Caco-2 (cell line): ENCODE results near the gene MARCHF11. TPM values are rescaled to one million over a fixed set of nuclear protein-coding genes. Genes with fewer than 3 reads are reported as not detected.

ENCODE experiments used
- BruUV-seq: library from RNA; stranded (reverse); fragments of 400-500 nt; replicated peaks from 2 replicates; lab custom pipeline; 2021; lab: Mats Ljungman, UMichigan
- CTCF ChIA-PET: fragments of 300-600 bp; sonication (Branson Sonifier 250); formaldehyde crosslinking; loops from one replicate; lab custom pipeline; 2022; ENCODE audit warnings: antibody characterized with exemption; lab: Charles Lee
- POLR2A ChIA-PET: fragments of 300-600 bp; sonication (Branson Sonifier 250); formaldehyde crosslinking; loops from one replicate; lab custom pipeline; 2022; ENCODE audit warnings: antibody characterized with exemption; lab: Charles Lee
- DNase-seq, 2 experiments: peaks; one replicate each; pipeline versions ENCODE4 v3.0.0 to v3.0.0-alpha.2; 2020 to 2022
- H3K27me3 ChIP-seq: replicated peaks from 2 replicates; pipeline ENCODE4 v1.6.0; 2011; ENCODE audit warnings: low read length; ENCODE audit not compliant: control insufficient read depth, insufficient read depth
- H3K36me3 ChIP-seq: 2 replicates; pipeline ENCODE4 v1.5.1; 2011; ENCODE audit warnings: low read length; ENCODE audit not compliant: control insufficient read depth, insufficient read depth
- H3K4me1 ChIP-seq: fragments of 250-450 bp; sonication (Bioruptor Pico); 2 replicates; pipeline ENCODE4 v1.5.1; 2020; ENCODE audit warnings: mild to moderate bottlenecking
- H3K4me3 ChIP-seq: 2 replicates; pipeline ENCODE4 v1.5.1; 2011; ENCODE audit warnings: low read depth, mild to moderate bottlenecking, control low read depth, low read length
- H3K9me3 ChIP-seq: fragments of 250-450 bp; sonication (Bioruptor Pico); 2 replicates; pipeline ENCODE4 v1.5.1; 2020; ENCODE audit warnings: mild to moderate bottlenecking, moderate library complexity
- H3K27ac Mint-ChIP-seq: one replicate; pipeline ENCODE4 v1.8.0; 2022; ENCODE audit warnings: mixed read lengths; ENCODE audit not compliant: unreplicated experiment
- H3K27me3 Mint-ChIP-seq: one replicate; pipeline ENCODE4 v1.8.0; 2022; ENCODE audit warnings: mixed read lengths; ENCODE audit not compliant: insufficient read depth, unreplicated experiment
- H3K36me3 Mint-ChIP-seq: one replicate; pipeline ENCODE4 v1.8.0; 2022; ENCODE audit warnings: mild to moderate bottlenecking, mixed read lengths; ENCODE audit not compliant: insufficient read depth, unreplicated experiment
- H3K4me1 Mint-ChIP-seq: one replicate; pipeline ENCODE4 v1.8.0; 2022; ENCODE audit warnings: low read depth, mixed read lengths; ENCODE audit not compliant: unreplicated experiment
- H3K4me3 Mint-ChIP-seq: one replicate; pipeline ENCODE4 v1.8.0; 2022; ENCODE audit warnings: mild to moderate bottlenecking, moderate library complexity, mixed read lengths; ENCODE audit not compliant: unreplicated experiment
- H3K9me3 Mint-ChIP-seq: one replicate; pipeline ENCODE4 v1.8.0; 2022; ENCODE audit warnings: mixed read lengths; ENCODE audit not compliant: unreplicated experiment
- CTCF ChIP-seq, 2 experiments: fragments of 200-600 bp in 1 of 2; IDR thresholded peaks; 1 replicate in 1 of 2; 2 replicates in 1 of 2; pipeline versions ENCODE4 v1.5.1 to v1.8.0; 2011 to 2022; ENCODE audit warnings: antibody characterized with exemption in 1 of 2, control low read depth in 1 of 2, inconsistent platforms in 1 of 2, low read depth in 1 of 2, low read length in 1 of 2, mild to moderate bottlenecking in 1 of 2, moderate library complexity in 1 of 2; ENCODE audit not compliant: insufficient read depth in 1 of 2, severe bottlenecking in 1 of 2, unreplicated experiment in 1 of 2
- intact Hi-C: fragments of 100-400 bp; cut with micrococcal nuclease; formaldehyde crosslinking; loops from one replicate; pipeline ENCODE4 v1.10.0; 2022; ENCODE audit not compliant: unreplicated experiment
- total RNA-seq: library from RNA; stranded (reverse); gene quantifications from 2 replicates; pipeline ENCODE4 v1.2.3, GENCODE V29; 2022

The MARCHF11 gene
- total RNA-seq, 1 experiment from 2014 or later: 1.5 TPM

- Mint-ChIP-seq H3K4me3 (no peak overlapping the region), H3K9me3 (peaks cover 9% of the 10 kb centered on the region), H3K27ac (no peak overlapping the region), H3K27me3 (peaks cover 4% of the 10 kb centered on the region), H3K36me3 (no peaks in the 10 kb centered on the region), H3K4me1 (no peaks in the 10 kb centered on the region)
- no peak overlapping the region for H3K4me3 ChIP-seq
- H3K36me3 ChIP-seq: no peaks in the 10 kb centered on the region
- no peak for DNase-seq
- POLR2A ChIA-PET: no interaction called here
- no peaks in the 10 kb centered on the region for H3K27me3 ChIP-seq
- intact Hi-C loops: no loop called here
- TF ChIP-seq CTCF (IDR thresholded peaks at IDR 0.05; ENCODE audit: insufficient read depth in 1 of 2, low read depth in 1 of 2, low read length in 1 of 2, severe bottlenecking in 1 of 2, unreplicated experiment in 1 of 2): no peak
- H3K4me1 ChIP-seq: no peaks in the 10 kb centered on the region
- no peaks in the 10 kb centered on the region for H3K9me3 ChIP-seq
- no TSS peak for BruUV-seq
- CTCF ChIA-PET: no interaction called here
Observed at GRCh38 chr5:16050414-16050813, 129.2 kb downstream of the MARCHF11 start.

- no peak overlapping the region for H3K4me3 ChIP-seq
- no peaks in the 10 kb centered on the region for H3K27me3 ChIP-seq
- BruUV-seq: no TSS peak
- H3K9me3 Mint-ChIP-seq: peaks cover 9% of the 10 kb centered on the region
- no peaks in the 10 kb centered on the region for H3K4me1 ChIP-seq
- no peak overlapping the region for H3K4me3 Mint-ChIP-seq
- H3K36me3 Mint-ChIP-seq: no peaks in the 10 kb centered on the region
- no peaks in the 10 kb centered on the region for H3K36me3 ChIP-seq
- ChIA-PET POLR2A (no interaction called here), CTCF (no interaction called here)
- no peak for DNase-seq
- no peaks in the 10 kb centered on the region for H3K9me3 ChIP-seq
- no peak for TF ChIP-seq CTCF (IDR thresholded peaks at IDR 0.05; ENCODE audit: insufficient read depth in 1 of 2, low read depth in 1 of 2, low read length in 1 of 2, severe bottlenecking in 1 of 2, unreplicated experiment in 1 of 2)
- intact Hi-C loops: no loop called here
- no peaks in the 10 kb centered on the region for H3K4me1 Mint-ChIP-seq
- no peak overlapping the region for H3K27ac Mint-ChIP-seq
- peaks cover 4% of the 10 kb centered on the region for H3K27me3 Mint-ChIP-seq
Observed at GRCh38 chr5:16049761-16050160, 129.8 kb downstream of the MARCHF11 start.

- CTCF ChIA-PET: no interaction called here
Observed at GRCh38 chr5:16048132-16048531, 131.5 kb downstream of the MARCHF11 start.

More at GRCh38 chr5:16048132-16048531, 131.5 kb downstream of the MARCHF11 start:
- Histone ChIP-seq H3K36me3 (no peaks in the 10 kb centered on the region), H3K4me3 (no peak overlapping the region), H3K27me3 (no peaks in the 10 kb centered on the region), H3K9me3 (no peaks in the 10 kb centered on the region), H3K4me1 (no peaks in the 10 kb centered on the region)
- no peaks in the 10 kb centered on the region for H3K4me1 Mint-ChIP-seq
- POLR2A ChIA-PET: no interaction called here
- TF ChIP-seq CTCF (IDR thresholded peaks at IDR 0.05; ENCODE audit: insufficient read depth in 1 of 2, low read depth in 1 of 2, low read length in 1 of 2, severe bottlenecking in 1 of 2, unreplicated experiment in 1 of 2): no peak
- peaks cover 9% of the 10 kb centered on the region for H3K9me3 Mint-ChIP-seq
- H3K4me3 Mint-ChIP-seq: no peak overlapping the region
- no TSS peak for BruUV-seq
- H3K36me3 Mint-ChIP-seq: no peaks in the 10 kb centered on the region
- intact Hi-C loops: no loop called here
- no peak overlapping the region for H3K27ac Mint-ChIP-seq
- peaks cover 6% of the 10 kb centered on the region for H3K27me3 Mint-ChIP-seq
- DNase-seq: no peak
